GM19397 (cell line): Measurements from ENCODE around the gene ZNF74.
"Not testable (repeated sequence)": the region's sequence is repeated elsewhere in the genome, so short reads cannot be mapped to it uniquely, and the experiment has no call there.

Experiments
- ATAC-seq: cut with Tn5 transposase; IDR thresholded peaks from one replicate; pipeline ENCODE4 v1.9.1; 2021; ENCODE audit warnings: mild to moderate bottlenecking, moderate library complexity; ENCODE audit not compliant: unreplicated experiment

ZNF74 gene

DNA sequence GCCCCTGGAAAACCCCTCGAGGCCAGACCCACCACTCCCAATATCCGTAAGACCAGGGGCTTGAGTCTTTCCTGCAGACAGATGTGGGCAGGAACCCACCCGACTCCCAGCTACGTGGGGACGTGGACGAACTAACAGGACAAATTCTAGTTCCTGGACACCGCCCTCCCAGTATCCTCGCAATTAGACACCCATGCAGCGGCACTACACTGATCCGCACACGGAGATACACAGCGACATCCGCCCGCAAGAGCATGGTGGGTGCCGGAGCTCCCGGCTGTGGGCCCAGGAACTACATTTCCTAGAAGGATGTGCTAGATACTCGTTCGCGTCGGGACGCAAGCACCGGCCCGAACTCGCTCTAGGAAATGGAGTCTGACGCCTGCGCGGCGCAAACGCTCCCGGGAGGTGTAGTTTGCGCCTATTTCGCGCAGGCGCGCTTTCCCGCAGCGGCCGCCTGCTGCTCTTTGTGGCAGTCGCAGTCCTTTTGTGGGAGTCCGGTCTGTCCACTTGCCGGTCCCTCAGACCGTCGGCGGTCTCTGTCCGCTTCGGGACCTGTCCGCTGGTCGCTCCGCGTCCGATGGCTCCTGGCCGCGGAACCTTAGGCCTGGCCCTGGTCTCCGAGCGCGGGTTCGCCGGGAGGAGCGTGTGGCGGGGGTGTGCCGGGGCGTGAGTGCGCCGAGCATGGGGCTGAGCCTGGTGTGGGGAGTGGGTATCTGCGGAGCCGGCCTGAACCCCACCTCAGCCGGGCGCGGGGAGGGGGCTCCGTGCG, at the start of gene ZNF74:
Gene ZNF74 (plus strand): TSS at position 447 of the 772 bp plus-strand sequence. CDS start 478 bp downstream, outside the sequence.
- ATAC-seq = peak; percentile 84

DNA sequence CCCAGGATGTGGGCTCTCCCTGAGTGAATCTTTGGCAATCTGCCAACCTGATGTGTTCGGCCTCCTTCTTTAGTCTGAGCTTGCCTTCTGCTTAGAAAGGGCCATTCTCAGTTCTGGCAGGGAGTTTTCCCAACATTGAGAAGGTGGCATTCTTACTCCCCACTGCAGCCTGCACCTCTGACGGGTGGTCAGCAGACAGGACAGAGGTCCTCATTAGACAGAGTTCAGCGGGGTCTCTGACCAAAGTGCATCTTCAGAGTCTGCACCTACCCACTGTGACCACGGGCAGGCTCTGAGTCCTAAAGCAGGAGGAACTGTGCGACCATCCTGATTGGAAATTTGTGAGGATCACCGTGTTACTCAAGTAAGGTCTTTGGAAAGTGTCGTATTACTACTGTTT, 47.4 kb upstream of the ZNF74 start:
- not testable (repeated sequence) for ATAC-seq

DNA sequence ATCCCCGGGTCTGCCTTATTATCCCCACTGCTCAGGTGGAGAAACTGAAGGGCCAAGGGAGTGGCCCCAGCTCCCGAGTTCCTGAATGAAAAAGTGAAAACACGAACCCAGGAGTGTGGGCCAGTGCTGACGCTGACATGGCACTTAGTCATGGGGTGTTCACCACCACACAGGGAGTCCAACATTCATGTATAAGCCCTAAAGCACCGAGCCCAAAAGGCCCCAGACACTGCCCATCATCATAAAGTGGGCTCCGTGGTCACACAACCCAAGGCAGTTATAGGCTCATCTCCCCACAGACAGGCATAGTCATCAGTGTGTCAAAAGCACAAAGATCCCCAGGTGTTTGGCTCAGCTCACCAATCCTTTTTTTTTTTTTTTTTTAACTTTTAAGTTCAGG, 41.4 kb upstream of the ZNF74 start:
- not testable (repeated sequence) for ATAC-seq

DNA sequence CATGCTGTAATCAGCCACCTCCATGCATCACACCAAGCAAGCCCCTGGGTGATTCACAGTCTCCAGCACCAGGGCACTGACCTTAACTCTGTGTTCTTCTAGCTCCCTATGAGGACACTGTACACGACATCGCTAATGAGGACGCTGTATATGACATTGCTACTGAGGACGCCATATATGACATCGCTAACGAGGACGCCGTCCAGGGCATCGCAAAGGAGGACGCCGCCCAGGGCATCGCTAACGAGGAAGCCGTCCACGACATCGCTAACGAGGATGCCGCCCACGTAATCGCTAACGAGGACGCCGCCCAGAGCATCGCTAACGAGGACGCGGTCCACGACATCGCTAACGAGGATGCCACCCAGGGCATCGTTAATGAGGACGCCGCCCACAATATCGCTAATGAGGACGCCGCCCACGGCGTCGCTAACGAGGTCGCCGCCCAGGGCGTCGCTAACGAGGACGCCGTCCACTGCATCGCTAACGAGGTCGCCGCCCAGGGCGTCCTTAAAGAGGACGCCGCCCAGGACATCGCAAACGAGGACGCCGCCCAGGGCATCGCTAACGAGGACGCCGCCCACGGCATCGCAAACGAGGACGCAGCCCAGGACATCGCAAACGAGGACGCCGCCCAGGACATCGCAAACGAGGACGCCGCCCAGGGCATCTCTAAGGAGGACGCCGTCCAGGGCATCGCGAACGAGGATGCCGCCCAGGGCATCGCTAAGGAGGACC, 39.5 kb upstream of the ZNF74 start:
- no peak for ATAC-seq

DNA sequence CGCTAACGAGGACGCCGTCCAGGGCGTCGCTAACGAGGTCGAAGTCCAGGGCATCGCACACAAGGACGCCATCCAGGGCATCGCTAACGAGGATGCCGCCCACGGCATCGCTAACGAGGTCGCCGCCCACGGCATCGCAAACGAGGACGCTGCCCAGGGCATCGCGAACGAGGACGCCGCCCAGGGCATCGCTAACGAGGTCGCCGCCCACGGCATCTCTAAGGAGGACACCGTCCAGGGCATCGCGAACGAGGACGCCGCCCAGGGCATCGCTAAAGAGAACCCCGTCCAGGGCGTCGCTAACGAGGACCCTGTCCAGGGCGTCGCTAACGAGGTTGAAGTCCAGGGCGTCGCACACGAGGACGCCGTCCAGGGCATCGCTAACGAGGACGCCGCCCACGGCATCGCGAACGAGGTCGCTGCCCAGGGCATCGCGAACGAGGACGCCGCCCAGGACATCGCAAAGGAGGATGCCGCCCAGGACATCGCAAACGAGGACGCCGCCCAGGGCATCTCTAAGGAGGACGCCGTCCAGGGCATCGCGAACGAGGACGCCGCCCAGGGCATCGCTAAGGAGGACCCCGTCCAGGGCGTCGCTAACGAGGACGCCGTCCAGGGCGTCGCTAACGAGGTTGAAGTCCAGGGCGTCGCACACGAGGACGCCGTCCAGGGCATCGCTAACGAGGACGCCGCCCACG, 37.9 kb upstream of the ZNF74 start:
- ATAC-seq = not testable (repeated sequence)

DNA sequence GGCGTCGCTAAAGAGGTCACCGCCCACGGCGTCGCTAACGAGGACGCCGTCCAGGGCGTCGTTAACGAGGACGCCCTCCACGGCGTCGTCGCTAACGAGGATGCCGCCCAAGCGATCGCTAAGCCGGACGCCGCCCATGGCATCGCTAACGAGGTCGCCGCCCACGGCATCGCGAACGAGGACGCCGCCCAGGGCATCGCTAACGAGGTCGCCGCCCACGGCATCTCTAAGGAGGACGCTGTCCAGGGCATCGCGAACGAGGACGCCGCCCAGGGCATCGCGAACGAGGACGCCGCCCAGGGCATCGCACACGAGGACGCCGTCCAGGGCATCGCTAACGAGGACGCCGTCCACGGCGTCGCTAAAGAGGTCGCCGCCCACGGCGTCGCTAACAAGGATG, 37.0 kb upstream of the ZNF74 start:
- ATAC-seq = not testable (repeated sequence)

DNA sequence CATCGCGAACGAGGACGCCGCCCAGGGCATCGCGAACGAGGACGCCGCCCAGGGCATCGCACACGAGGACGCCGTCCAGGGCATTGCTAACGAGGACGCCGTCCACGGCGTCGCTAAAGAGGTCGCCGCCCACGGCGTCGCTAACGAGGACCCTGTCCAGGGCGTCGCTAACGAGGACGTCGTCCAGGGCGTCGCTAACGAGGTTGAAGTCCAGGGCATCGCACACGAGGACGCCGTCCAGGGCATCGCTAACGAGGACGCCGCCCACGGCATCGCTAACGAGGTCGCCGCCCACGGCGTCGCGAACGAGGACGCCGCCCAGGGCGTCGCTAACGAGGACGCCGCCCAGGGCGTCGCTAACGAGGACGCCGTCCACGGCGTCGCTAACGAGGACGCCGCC, 36.0 kb upstream of the ZNF74 start:
- not testable (repeated sequence) for ATAC-seq

DNA sequence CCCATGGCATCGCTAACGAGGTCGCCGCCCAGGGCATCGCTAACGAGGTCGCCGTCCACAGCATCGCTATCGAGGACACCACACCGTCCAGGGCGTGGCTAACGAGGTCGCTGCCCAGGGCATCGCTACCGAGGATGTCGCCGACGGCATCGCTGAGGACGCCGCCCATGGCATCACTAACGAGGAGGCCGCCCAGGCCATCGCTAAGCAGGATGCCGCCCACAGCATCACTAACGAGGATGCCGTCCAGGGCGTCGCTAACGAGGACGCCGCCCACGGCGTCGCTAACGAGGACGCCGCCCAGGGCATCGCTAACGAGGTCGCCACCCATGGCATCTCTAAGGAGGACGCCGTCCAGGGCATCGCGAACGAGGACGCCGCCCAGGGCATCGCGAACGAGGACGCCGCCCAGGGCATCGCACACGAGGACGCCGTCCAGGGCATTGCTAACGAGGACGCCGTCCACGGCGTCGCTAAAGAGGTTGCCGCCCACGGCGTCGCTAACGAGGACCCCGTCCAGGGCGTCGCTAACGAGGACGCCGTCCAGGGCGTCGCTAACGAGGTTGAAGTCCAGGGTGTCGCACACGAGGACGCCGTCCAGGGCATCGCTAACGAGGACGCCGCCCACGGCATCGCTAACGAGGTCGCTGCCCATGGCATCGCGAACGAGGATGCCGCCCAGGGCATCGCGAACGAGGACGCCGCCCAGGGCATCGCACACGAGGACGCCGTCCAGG, 35.3 kb upstream of the ZNF74 start:
- not testable (repeated sequence) for ATAC-seq

DNA sequence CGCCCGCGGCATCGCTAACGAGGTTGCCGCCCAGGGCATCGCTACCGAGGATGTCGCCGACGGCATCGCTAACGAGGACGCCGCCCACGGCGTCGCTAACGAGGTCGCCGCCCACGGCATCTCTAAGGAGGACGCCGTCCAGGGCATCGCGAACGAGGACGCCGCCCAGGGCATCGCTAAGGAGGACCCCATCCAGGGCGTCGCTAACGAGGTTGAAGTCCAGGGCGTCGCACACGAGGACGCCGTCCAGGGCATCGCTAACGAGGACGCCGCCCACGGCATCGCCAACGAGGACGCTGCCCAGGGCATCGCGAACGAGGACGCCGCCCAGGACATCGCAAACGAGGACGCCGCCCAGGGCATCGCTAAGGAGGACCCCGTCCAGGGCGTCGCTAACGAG, 33.7 kb upstream of the ZNF74 start:
- ATAC-seq = not testable (repeated sequence)

DNA sequence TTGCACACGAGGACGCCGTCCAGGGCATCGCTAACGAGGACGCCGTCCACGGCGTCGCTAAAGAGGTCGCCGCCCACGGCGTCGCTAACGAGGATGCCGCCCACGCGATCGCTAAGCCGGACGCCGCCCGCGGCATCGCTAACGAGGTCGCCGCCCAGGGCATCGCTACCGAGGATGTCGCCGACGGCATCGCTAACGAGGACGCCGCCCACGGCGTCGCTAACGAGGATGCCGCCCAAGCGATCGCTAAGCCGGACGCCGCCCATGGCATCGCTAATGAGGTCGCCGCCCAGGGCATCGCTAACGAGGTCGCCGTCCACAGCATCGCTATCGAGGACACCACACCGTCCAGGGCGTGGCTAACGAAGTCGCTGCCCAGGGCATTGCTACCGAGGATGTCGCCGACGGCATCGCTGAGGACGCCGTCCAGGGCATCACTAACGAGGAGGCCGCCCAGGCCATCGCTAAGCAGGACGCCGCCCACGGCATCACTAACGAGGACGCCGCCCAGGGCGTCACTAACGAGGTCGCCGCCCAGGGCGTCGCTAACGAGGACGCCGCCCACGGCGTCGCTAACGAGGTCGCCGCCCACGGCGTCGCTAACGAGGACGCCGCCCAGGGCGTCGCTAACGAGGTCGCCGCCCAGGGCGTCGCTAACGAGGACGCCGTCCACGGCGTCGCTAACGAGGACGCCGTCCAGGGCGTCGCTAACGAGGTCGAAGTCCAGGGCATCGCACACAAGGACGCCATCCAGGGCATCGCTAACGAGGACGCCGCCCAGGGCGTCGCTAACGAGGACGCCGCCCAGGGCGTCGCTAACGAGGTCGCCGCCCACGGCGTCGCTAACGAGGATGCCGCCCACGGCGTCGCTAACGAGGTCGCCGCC, 32.8 kb upstream of the ZNF74 start:
- not testable (repeated sequence) for ATAC-seq

DNA sequence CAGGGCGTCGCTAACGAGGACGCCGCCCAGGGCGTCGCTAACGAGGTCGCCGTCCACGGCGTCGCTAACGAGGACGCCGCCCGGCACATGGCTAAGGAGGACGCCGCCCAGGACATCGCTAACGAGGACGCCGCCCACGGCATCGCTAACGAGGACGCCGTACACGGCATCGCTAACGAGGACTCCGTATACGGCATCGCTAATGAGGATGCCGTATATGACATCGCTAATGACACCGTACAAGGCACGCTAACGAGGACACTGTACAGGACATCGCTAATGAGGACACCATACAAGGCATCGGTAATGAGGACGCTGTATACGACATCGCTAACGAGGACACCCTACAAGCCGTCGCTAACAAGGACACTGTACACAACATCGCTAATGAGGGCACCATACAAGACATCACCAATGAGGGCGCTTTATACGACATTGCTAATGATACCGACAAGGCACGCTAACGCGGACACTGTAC, 32.2 kb upstream of the ZNF74 start:
- not testable (repeated sequence) for ATAC-seq

DNA sequence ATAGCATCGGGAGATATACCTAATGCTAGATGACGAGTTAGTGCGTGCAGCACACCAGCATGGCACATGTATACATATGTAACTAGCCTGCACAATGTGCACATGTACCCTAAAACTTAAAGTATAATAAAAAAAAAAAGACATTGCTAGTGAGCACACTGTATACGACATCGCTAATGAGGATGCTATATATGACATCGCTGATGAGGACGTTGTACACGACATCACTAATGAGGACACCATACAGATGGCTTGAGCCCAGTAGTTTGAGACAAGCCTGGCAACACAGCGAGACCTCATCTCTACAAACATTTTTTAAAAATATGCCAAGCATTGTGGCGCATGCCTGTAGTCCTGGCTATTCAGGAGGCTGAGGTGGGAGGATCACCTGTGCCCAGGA, 31.5 kb upstream of the ZNF74 start:
- ATAC-seq = not testable (repeated sequence)

DNA sequence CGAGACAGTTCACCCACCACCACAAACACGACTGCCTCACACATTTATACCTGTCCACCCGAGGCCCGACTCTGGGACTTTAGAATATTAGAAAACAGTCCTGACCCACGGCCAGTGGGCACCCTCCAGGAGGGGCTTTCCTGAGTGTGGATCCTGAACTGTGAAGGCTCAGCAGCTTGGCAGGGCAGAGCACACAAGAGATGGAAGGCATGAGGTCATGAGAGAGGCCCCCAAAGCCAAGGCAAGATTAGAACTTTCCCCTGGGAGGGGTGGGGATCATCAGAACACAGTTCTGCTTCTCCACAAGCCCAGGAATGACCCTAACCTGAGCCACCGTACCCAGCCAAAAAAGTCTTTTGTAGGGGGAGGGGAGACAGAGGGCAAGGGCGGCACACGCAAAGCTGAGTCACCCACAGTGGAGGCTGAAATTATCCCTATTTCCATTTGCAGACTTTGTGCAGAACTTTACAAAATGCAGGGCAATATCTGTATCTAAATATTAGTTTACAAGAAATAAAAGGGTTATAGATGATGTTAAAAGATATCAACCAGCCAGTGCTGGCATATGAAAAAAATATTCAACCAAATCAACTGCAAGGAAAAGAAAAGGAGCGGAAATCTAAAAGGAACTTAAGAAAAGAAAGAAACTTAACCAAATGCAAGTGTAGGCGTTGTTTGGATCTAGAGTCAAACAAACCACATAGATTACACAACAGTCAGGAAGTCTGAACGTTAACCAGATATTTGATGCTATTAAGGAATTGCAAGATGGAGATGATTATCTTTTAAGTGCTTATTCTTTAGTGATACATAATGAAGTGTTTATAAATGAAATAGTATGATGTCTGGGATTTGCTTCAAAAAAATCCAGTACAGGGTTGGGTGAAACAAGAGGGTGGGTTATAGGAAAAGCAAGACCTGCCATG, 29.4 kb upstream of the ZNF74 start:
- not testable (repeated sequence) for ATAC-seq

DNA sequence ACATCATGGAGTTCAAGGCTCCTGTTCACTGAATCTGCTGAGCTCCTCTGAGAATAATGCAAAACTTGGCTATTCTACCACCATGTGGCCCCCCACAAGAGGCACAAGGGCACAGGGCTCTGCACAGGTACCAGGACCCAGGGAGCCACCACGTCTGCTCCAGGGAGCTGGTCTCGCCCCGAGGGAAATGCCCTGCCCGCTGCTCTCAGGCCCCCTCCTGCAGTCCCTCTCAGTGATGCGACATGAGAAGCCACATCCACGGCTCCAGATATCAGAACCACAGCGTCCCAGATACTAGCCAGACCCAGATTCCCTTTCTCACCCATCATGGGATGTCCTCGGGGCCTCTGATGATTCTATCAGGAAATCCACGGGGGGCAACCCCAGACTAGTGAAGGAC, 27.1 kb upstream of the ZNF74 start:
- not testable (repeated sequence) for ATAC-seq

DNA sequence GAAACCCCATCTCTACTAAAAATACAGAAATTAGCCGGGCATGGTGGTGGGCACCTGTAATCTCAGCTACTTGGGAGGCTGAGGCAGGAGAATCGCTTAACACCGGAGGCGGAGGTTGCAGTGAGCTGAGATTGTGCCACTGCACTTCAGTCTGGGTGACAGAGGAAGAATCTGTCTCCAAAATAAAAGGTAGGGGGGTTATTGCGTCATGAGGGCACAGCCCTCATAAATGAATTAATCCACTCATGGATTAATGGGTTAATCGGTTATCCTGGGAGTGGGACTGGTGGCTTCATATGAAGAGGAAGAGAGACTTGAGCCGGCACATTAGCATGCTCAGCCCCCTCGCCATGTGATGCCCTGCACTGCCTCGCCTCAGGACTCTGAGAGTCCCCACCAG, 25.1 kb upstream of the ZNF74 start:
- ATAC-seq = not testable (repeated sequence)

DNA sequence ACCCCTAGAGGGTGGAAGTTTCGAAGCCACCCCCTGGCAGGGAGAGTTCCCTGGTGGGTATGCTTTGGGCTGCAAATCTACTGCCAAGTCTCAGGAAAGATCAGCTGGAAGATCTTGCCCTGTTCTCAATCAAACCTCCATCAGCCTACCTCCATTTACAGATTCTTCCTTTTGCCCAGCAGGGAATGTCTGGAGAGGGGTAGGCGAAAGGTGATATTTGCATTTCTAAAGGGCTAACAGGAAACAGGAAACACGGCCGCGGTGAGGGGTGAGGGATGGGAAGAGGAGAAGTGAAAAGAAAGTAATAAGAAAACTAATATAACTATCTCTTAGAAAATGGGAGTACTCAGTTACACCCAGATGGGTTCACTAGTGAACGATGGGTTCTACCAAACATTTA, 22.3 kb upstream of the ZNF74 start:
- ATAC-seq = not testable (repeated sequence)

DNA sequence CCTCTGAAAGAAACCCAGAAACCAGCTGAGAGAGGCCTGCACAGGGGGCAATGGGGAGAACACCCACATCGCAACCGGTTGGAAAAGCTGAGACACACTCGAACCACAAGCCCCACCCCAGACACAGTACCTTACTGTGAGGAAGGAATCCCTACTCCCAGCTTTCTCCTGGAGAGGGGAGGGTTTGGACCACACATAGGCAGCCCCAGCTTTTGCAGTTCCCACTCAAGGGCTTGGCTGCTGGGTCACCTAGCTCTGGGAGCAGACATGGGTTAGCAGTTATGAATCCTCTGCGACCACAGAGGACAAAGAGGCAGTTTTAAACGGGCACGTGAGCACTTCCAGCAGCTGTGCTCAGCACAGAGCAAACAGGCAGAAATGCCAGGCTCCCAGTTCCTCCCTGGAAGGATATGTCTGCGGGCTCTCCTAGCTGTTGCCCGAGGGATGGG, 21.5 kb upstream of the ZNF74 start:
- not testable (repeated sequence) for ATAC-seq

DNA sequence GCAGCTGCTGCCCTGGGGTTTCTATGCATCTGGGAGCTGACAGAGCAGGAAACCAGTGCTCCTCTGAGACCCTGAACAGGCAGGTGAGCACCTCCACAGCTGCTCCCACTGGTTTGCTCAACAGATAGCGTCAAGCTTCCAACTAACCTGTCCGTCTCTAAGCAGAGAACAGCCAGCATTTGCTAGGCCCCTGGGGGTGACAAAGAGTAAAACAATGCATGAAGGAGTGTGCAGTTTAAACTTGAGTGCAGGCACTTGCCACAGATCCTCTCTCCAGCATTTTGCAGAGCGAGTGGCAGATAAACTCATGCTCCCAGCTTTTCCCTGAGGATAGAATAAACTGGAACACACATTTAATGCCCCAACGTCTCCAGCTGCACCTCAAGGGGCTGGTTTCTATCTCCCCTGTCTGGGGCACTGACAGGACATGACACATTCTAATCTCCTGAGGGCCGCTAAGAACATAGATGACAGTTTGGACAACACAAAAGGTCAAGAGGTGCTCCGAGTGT, 20.7 kb upstream of the ZNF74 start:
- ATAC-seq = not testable (repeated sequence)
